ENCODE results near the gene ZG16B.

ZG16B gene

DNA sequence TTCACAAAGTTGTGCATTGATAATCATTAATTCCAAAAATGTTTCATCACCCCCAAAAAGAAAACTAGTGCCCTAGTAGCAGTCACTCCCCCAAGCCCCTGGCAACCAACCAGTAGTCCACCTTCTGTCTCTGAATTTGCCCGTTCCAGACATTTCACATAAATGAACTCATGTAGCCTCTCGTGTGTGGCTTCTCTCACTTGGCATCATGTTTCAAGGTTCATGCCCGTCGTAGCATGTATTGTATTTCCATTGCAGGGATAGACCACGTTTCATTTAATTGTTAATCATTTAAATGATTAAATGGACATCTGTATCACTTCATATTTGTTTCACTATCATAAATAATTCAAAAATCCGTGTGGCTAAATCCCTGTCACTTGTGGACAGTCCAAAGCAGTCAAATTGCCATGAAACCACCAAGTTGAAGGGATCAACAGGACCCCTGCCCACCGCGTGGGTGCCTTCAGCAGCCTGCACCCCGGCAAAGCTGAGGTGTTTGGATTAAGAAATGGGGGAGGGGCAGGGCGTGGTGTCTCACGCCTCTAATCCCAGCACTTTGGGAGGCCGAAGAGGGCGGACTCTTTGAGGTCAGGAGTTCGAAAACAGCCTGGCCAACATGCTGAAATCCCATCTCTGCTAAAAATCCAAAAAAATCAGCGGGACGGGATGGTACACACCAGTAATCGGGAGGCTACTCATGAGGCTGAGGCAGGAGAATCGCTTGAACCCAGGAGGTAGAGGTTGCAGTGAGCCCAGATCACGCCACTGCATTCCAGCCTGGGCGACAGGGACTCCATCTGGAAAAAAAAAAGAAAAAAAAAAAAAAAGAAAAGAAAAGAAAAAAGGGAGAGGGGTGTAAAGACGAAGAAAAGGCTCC lies 44.2 kb downstream of the ZG16B start:
- no peak for FAIRE-seq

DNA sequence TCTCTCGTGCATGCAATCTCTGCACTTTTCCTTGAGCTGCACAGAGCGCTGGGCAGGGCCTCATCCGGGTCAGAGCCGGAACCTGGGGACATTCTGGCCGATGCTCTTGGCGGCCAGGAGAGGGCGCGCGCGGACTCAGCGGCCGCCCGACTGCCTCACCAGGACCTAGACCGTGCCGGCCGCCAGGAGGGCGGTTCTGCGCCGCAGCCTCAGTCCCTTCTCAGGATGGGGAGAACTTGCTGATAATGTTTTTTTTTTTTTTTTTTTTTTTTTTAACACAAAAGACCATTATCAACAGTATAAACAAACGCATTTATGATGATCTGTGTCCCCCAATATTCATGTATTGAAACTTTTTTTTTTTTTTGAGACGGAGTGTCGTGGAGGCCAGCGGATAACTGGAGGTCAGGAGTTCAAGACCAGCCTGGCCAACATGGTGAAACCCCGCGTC lies 44.8 kb downstream of the ZG16B start:
- FAIRE-seq: peak; percentile 93

DNA sequence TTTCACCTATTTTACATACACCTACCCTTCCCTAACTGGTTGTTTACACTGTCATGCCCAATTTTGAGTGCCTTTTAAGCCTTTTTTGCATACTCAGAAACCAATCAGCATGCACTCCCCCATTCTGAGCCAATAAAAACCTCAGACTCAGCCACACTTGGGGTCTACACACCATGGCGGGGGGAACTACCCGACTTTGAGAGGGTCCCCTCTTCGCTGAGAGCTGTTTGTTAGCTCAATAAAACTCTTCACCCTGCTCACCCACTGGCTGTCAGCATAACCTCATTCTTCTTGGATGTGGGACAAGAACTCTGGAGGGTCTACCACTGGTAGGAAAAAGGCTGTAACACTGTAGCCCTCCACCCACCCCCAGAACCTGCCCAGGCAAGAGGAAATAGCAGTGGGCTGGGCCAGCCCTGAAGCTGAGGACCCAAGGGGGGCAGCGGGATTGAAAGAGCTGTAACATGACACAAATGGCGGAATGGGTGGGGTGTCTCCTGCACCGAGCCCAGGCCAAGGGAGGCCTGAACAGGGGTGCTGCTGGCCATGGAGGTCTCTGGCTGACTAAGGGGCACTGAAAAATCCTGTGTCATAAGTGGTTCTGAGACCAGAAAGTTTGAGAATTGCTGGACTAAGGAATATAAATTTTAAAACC lies 49.9 kb downstream of the ZG16B start:
- FAIRE-seq: no peak
